Stimulated activated CD4-positive, alpha-beta T cell treated with anti-CD3 and anti-CD28 coated beads, Interleukin-4, amount 100 ng/mL, for 48 hours (primary cell): Measurements from ENCODE around the gene KIF9.
A peak's percentile ranks its signal among the peaks of the same experiment; 100 is the strongest.
"Not testable (repeated sequence)": the region's sequence is repeated elsewhere in the genome, so short reads cannot be mapped to it uniquely, and the experiment has no call there.

Experiments
- DNase-seq, 2 donors: peaks; one replicate each; pipeline ENCODE4 v3.0.0-alpha.2; 2020; ENCODE audit warnings: low read depth in 2 of 2

Gene KIF9

GRCh38 chr3:47293822-47294221, 11.2 kb upstream of the KIF9 start:
- DNase-seq, result no peak

- not testable (repeated sequence) for DNase-seq
Observed at GRCh38 chr3:47291754-47292420, 9.3 kb upstream of the KIF9 start.

- no peak for DNase-seq
Observed at GRCh38 chr3:47291158-47291753, 8.7 kb upstream of the KIF9 start.

GRCh38 chr3:47288966-47289910, 6.6 kb upstream of the KIF9 start:
- DNase-seq, result no peak

GRCh38 chr3:47283591-47284364, 1.2 kb upstream of the KIF9 start:
- DNase-seq, result peak in 1 of 2 donors; percentile 30

- no peak for DNase-seq
Observed at GRCh38 chr3:47283193-47283537, 566 bp upstream of the KIF9 start.

GRCh38 chr3:47280519-47280918, 2.1 kb downstream of the KIF9 start:
- DNase-seq, result no peak

DNA sequence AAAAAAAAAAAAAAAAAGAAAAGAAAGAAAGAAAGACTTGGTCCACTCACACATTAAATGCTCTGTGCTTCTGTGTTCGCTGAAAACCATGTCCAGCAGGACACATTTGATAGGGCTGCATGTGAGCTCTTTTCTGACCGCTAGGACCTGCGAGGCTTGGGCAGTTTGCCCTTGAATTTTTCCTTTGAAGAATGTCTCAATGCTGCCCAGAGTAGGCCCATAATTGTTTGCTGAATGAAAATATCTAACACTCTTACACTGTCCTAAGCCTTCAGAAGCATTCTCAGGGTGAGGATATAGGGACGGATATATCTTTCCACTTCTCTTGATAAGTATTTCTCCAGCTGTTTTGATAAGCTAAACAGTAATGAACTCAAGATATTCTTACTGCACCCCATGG, 6.0 kb downstream of the KIF9 start:
- DNase-seq, result no peak

- DNase-seq, result no peak
Observed at GRCh38 chr3:47274652-47275051, 7.9 kb downstream of the KIF9 start.

GRCh38 chr3:47273564-47273963, 9.0 kb downstream of the KIF9 start:
- no peak for DNase-seq

GRCh38 chr3:47270526-47270925, 12.1 kb downstream of the KIF9 start:
- no peak for DNase-seq

- DNase-seq, result no peak
Observed at GRCh38 chr3:47267490-47267824, 15.1 kb downstream of the KIF9 start.

DNA sequence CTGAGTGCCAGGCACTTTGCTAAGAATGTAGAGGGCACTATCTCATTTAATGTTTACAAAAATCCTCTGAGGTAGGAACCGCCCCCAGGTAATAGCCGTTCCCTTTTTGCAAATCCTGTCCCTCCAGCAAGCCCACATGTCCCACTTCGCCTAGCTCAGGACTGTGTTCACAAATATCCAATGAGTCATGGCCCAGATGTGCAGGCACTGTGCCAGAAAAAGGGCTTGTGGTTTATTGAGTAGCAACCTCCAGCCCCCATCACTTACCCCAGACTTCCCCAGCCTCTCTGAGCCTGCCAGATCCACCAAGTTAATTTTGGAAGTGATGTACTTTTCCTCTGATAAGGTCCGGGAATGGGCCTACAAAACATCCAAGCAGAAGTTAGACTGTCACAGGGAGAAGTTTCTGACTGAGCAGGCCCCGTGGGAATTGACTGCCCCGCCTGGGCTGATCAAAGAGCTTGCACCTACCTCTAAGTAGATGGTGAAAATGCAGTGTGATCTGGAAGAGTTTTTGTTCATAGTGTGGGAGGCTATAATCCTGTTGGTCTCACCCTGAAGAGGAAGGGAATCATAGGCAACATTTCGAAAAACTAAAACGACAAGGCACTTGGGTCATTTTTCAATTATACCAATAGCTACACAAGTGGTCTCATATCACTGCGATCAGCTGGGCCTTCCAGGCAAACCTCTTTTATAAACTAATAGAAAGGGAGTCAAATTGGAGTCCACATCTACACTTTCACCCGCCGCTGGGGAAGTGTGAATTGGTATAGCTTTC, 15.7 kb downstream of the KIF9 start:
- peak; percentile 26 to 32 for DNase-seq

DNA sequence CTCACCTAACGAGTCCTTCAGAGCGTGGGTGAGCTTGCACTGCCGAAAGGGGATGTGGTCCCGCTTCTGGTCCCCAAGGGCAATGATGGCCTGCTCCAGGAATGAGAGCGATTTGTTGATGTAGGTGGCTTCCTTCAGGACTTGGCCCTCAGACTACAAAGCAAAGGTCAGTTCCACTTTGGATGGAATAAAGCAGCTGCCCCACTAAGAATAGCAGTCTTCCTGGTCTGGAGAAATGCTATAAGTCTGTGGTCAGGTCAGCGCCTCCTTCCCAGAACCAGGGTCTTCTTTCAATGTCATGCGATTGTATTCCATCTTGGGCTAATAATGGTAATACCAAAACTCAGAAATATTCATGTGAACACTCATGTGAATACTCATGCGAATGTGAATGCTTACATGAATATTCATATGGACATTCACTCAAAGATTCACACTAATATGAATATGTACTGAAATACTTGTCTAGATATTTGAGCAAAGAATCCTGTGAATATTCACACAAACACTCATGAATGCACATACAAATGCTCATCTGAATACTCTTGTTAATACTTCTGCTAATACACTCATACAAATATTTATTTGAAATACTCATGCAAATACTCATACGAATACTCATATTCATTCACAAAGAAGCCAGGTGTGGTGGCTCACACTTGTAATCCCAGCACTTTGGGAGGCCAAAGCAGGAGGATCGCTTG, 16.7 kb downstream of the KIF9 start:
- no peak for DNase-seq

DNA sequence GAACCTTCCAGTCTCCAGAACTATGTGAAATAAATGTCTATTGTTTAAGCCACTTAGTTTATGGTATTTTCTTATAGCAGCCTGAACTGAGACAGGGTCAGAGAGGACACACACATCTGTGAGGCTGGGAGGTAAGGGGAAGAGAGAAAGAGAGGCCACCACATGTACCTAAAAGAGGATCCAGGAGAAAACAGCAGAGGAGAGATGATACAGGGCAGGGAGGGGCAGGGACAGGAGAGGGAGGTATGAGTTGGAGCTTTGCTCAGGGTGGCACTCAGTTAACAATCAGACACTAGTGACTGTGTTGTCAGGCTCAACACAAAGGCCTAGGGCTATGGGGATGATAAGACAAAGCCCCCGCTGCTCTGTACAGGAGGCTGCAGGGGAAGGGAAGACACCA, 17.6 kb downstream of the KIF9 start:
- no peak for DNase-seq

- no peak for DNase-seq
Observed at GRCh38 chr3:47261301-47261700, 21.3 kb downstream of the KIF9 start.

DNA sequence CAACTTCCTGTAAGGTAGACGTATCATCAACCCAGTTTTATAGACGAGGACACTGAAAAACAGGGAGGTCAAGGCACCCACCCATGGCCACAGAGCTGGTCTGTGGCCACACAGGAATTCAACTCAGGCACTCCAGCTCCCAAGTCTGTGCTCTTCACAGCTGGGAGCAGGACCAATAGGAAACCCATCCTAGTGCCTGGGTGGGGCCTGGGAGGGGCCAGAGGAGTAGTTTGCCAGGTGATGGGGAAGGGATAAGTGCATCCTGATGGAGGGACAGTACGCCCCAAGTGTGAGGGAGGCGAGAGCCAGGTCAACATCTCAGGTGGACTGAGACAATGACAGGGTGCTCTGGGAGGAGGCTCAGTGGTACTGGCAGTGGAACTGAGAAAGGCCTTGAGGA, 22.0 kb downstream of the KIF9 start:
- no peak for DNase-seq

- no peak for DNase-seq
Observed at GRCh38 chr3:47259114-47259513, 23.5 kb downstream of the KIF9 start.

GRCh38 chr3:47256331-47256730, 26.3 kb downstream of the KIF9 start:
- DNase-seq, result not testable (repeated sequence)

GRCh38 chr3:47251689-47252088, 30.9 kb downstream of the KIF9 start:
- DNase-seq, result no peak

DNA sequence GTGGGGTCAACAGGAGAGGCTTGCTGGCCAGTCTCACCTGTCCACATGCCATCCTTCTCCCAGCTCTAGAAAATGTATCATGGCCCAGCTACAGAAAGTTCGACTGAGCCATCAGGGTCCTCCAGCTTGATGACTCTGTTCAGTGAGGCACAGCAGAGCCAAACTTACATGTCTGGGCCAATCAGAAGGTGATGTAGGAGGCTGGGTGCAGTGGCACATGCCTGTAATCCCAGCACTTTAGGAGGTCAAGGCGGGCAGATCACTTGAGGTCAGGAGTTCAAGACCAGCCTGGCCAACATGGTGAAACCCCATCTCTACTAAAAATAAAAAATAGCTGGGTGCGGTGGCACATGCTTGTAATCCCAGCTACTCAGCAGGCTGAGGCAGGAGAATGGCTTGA, 31.5 kb downstream of the KIF9 start:
- DNase-seq, result not testable (repeated sequence)
